Measurements from ENCODE around the gene CCDC40. TPM values are rescaled to one million over a fixed set of nuclear protein-coding genes. Genes with fewer than 3 reads are reported as not detected.

The CCDC40 gene
- total RNA-seq, 1 donor from 2014 or later = 5.4 TPM

- no peaks in the 10 kb centered on the region for H3K9me3 ChIP-seq
- H3K4me3 ChIP-seq = no peak overlapping the region
- intact Hi-C loops (cut with DNase I) = no loop called here
- peaks cover 0 to 7% of the 10 kb centered on the region in 2 donors for H3K36me3 ChIP-seq
- no peaks in the 10 kb centered on the region for H3K4me1 ChIP-seq
- no peaks in the 10 kb centered on the region for H3K27me3 ChIP-seq
- TF ChIP-seq CTCF (IDR thresholded peaks at IDR 0.05) = no peak
- peak in 1 of 2 donors; percentile 34 for DNase-seq (ENCODE audit: low spot score in 2 of 2)
- no peak overlapping the region for H3K27ac ChIP-seq
Observed at GRCh38 chr17:80118601-80119270, 82.3 kb downstream of the CCDC40 start.

GRCh38 chr17:80119271-80119791, 82.9 kb downstream of the CCDC40 start:
- intact Hi-C loops (cut with DNase I) = no loop called here
- Histone ChIP-seq H3K4me3 (no peak overlapping the region), H3K27ac (no peak overlapping the region), H3K27me3 (no peaks in the 10 kb centered on the region), H3K4me1 (no peaks in the 10 kb centered on the region), H3K9me3 (no peaks in the 10 kb centered on the region), H3K36me3 (peaks cover 0 to 7% of the 10 kb centered on the region in 2 donors)
- DNase-seq (ENCODE audit: low spot score in 2 of 2) = no peak
- TF ChIP-seq CTCF (IDR thresholded peaks at IDR 0.05) = no peak

- TF ChIP-seq CTCF (IDR thresholded peaks at IDR 0.05) = no peak
- Histone ChIP-seq H3K4me3 (no peak overlapping the region), H3K27ac (no peak overlapping the region), H3K27me3 (no peaks in the 10 kb centered on the region), H3K4me1 (no peaks in the 10 kb centered on the region), H3K9me3 (no peaks in the 10 kb centered on the region), H3K36me3 (peaks cover 0 to 7% of the 10 kb centered on the region in 2 donors)
- intact Hi-C loops (cut with DNase I) = no loop called here
- DNase-seq (ENCODE audit: low spot score in 2 of 2) = no peak
Observed at GRCh38 chr17:80119839-80120238, 83.4 kb downstream of the CCDC40 start.

- intact Hi-C loops (cut with DNase I) = no loop called here
- Histone ChIP-seq H3K9me3 (no peaks in the 10 kb centered on the region), H3K27me3 (no peaks in the 10 kb centered on the region), H3K36me3 (peaks cover 0 to 7% of the 10 kb centered on the region in 2 donors), H3K4me1 (no peaks in the 10 kb centered on the region), H3K27ac (no peak overlapping the region), H3K4me3 (no peak overlapping the region)
- no peak for DNase-seq (ENCODE audit: low spot score in 2 of 2)
- TF ChIP-seq CTCF (IDR thresholded peaks at IDR 0.05) = no peak
Observed at GRCh38 chr17:80122026-80122575, 85.7 kb downstream of the CCDC40 start.

- Histone ChIP-seq H3K27me3 (no peaks in the 10 kb centered on the region), H3K36me3 (peaks cover 0 to 7% of the 10 kb centered on the region in 2 donors), H3K9me3 (no peaks in the 10 kb centered on the region), H3K4me3 (no peak overlapping the region), H3K4me1 (no peaks in the 10 kb centered on the region), H3K27ac (no peak overlapping the region)
- no peak for TF ChIP-seq CTCF (IDR thresholded peaks at IDR 0.05)
- intact Hi-C loops (cut with DNase I) = no loop called here
- no peak for DNase-seq (ENCODE audit: low spot score in 2 of 2)
Observed at GRCh38 chr17:80122926-80123505, 86.6 kb downstream of the CCDC40 start.
